Measurements from ENCODE around the gene TSHZ3.

GRCh38 chr19:31266196-31266595, 83.0 kb downstream of the TSHZ3 start:
- TF ChIP-seq, protein P1, sequence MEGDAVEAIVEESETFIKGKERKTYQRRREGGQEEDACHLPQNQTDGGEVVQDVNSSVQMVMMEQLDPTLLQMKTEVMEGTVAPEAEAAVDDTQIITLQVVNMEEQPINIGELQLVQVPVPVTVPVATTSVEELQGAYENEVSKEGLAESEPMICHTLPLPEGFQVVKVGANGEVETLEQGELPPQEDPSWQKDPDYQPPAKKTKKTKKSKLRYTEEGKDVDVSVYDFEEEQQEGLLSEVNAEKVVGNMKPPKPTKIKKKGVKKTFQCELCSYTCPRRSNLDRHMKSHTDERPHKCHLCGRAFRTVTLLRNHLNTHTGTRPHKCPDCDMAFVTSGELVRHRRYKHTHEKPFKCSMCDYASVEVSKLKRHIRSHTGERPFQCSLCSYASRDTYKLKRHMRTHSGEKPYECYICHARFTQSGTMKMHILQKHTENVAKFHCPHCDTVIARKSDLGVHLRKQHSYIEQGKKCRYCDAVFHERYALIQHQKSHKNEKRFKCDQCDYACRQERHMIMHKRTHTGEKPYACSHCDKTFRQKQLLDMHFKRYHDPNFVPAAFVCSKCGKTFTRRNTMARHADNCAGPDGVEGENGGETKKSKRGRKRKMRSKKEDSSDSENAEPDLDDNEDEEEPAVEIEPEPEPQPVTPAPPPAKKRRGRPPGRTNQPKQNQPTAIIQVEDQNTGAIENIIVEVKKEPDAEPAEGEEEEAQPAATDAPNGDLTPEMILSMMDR (conservative IDR thresholded peaks at IDR 0.05; ENCODE audit: low read length) = no peak
- TF ChIP-seq EZH2phosphoT487 (IDR thresholded peaks at IDR 0.05; ENCODE audit: borderline replicate concordance) = no peak

Measured in Loucy (cell line).